SK-N-SH treated with all-trans-retinoic acid at 6 μM for 48 hours (cell line): ENCODE data around the gene FREM3.
"Not testable (repeated sequence)": the region's sequence is repeated elsewhere in the genome, so short reads cannot be mapped to it uniquely, and the experiment has no call there.

ENCODE experiments used
- ARNTL ChIP-seq: fragments of 450-650 bp; formaldehyde crosslinking; IDR thresholded peaks from 2 replicates; pipeline ENCODE4 v1.5.0; 2020; ENCODE audit warnings: low read depth, mild to moderate bottlenecking, moderate library complexity, borderline replicate concordance
- CSDC2 ChIP-seq: fragments of 250-450 bp; sonication (Bioruptor Pico); IDR thresholded peaks from 2 replicates; pipeline ENCODE4 v1.5.0; 2020; ENCODE audit warnings: mild to moderate bottlenecking, moderate library complexity
- ESRRG ChIP-seq: fragments of 250-450 bp; sonication (Bioruptor Pico); IDR thresholded peaks from 2 replicates; pipeline ENCODE4 v1.6.1; 2021; ENCODE audit warnings: mild to moderate bottlenecking
- GLIS3 ChIP-seq: fragments of 250-450 bp; sonication (Bioruptor Pico); IDR thresholded peaks from 2 replicates; pipeline ENCODE4 v1.5.0; 2020; ENCODE audit warnings: mild to moderate bottlenecking, moderate library complexity
- RARB ChIP-seq: fragments of 250-450 bp; sonication (Bioruptor Pico); IDR thresholded peaks from 2 replicates; pipeline ENCODE4 v1.8.0; 2021; ENCODE audit warnings: mild to moderate bottlenecking, moderate library complexity
- SNAI2 ChIP-seq: fragments of 250-450 bp; sonication (Bioruptor Pico); IDR thresholded peaks from 2 replicates; pipeline ENCODE4 v1.5.0; 2020; ENCODE audit warnings: mild to moderate bottlenecking, moderate library complexity
- ZFP30 ChIP-seq: fragments of 450-650 bp; formaldehyde crosslinking; IDR thresholded peaks from 2 replicates; pipeline ENCODE4 v1.5.0; 2022; ENCODE audit warnings: mild to moderate bottlenecking, moderate library complexity
- ZNF565 ChIP-seq: fragments of 450-650 bp; formaldehyde crosslinking; conservative IDR thresholded peaks from 2 replicates; pipeline ENCODE4 v1.5.0; 2020; ENCODE audit warnings: low read depth, mild to moderate bottlenecking, moderate library complexity
- ZNF70 ChIP-seq: fragments of 450-650 bp; formaldehyde crosslinking; IDR thresholded peaks from 2 replicates; pipeline ENCODE4 v1.5.0; 2020; ENCODE audit warnings: mild to moderate bottlenecking, moderate library complexity
- TF ChIP-seq, protein P1 (sequence below): fragments of 250-450 bp; sonication (Bioruptor Pico); IDR thresholded peaks from 2 replicates; pipeline ENCODE4 v1.5.1; 2020; ENCODE audit warnings: low read depth, mild to moderate bottlenecking, moderate library complexity

GRCh38 chr4:143718748-143719147 is 18.3 kb upstream of the FREM3 start:
- TF ChIP-seq ESRRG (CRISPR knock-in tag); GLIS3 (CRISPR knock-in tag); RARB (CRISPR knock-in tag); ZNF70; ZFP30; ARNTL (CRISPR knock-in tag); CSDC2; ZNF565 (CRISPR knock-in tag); SNAI2 (CRISPR knock-in tag): not testable (repeated sequence)
- TF ChIP-seq, protein P1, sequence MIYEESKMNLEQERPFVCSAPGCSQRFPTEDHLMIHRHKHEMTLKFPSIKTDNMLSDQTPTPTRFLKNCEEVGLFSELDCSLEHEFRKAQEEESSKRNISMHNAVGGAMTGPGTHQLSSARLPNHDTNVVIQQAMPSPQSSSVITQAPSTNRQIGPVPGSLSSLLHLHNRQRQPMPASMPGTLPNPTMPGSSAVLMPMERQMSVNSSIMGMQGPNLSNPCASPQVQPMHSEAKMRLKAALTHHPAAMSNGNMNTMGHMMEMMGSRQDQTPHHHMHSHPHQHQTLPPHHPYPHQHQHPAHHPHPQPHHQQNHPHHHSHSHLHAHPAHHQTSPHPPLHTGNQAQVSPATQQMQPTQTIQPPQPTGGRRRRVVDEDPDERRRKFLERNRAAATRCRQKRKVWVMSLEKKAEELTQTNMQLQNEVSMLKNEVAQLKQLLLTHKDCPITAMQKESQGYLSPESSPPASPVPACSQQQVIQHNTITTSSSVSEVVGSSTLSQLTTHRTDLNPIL (CRISPR knock-in tag), result not testable (repeated sequence)
